Measurements from ENCODE around the gene IWS1.

DNA sequence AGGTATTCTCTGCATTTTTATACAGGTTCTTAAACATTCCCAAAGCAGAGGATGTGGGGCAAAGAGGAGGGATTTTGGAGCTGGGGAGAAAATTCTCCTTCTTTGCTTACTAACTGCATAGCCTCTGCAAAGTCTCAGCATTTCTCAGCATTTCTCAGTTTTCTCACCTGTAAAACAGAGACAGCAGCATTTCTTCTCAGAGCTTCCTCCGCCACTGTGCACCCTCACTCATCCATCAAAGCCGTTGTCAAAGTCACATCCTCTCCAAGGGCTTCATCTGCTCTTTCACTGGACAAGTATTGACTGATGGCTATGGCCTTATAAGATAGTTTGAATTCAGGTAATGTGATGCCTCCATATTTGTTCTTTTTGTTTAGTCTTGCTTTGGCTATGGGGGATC is 26.6 kb upstream of the IWS1 start:
- TF ChIP-seq, protein P1, sequence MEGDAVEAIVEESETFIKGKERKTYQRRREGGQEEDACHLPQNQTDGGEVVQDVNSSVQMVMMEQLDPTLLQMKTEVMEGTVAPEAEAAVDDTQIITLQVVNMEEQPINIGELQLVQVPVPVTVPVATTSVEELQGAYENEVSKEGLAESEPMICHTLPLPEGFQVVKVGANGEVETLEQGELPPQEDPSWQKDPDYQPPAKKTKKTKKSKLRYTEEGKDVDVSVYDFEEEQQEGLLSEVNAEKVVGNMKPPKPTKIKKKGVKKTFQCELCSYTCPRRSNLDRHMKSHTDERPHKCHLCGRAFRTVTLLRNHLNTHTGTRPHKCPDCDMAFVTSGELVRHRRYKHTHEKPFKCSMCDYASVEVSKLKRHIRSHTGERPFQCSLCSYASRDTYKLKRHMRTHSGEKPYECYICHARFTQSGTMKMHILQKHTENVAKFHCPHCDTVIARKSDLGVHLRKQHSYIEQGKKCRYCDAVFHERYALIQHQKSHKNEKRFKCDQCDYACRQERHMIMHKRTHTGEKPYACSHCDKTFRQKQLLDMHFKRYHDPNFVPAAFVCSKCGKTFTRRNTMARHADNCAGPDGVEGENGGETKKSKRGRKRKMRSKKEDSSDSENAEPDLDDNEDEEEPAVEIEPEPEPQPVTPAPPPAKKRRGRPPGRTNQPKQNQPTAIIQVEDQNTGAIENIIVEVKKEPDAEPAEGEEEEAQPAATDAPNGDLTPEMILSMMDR (IDR thresholded peaks at IDR 0.05), result no peak
- TF ChIP-seq POLR2A (IDR thresholded peaks at IDR 0.05), result no peak

Data from gastroesophageal sphincter (tissue), 3 donors.